ENCODE measurements around the gene TMEM245.

TMEM245 gene

DNA sequence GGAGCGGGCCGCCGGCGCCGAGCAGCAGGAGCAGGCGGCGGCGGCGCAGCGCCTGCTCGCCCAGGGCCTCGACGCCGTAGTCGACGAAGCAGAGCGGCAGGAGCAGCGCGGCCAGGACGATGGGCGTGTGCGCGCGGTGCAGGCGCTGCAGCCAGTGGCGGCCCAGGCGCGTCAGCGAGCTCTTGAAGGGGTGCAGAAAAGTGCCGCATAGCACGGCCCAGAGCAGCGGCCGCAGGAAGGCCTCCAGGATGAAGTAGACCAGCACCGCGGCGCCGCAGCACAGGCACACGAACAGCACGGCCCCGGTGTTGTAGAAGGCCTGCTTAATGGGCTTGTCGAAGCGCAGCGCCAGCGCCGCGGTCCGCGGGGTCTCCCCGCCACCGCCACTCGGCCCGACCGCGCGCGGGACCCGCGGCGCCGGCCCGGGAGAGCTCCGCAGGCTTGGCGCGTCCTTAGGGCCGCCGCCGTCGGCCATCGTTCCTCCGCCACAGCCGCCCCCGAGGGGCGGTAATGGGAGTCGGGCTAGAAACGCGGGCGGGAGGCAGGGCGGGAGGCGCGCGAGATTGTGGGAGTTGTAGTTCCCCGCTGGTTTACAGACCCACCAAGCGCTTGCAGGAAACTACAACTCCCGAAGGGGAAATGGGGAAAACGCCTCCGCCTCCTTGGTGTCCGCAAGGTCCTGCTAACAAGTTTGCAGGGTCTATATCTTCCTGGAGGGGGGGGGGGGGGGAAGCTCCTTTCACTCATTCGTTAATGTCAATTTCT lies at the start of gene TMEM245:
TMEM245 (minus strand) TSS at position 509 of the 765 bp plus-strand sequence; CDS start at position 475, 34 bp downstream.
- peak; percentile 97 to 98 for DNase-seq

DNA sequence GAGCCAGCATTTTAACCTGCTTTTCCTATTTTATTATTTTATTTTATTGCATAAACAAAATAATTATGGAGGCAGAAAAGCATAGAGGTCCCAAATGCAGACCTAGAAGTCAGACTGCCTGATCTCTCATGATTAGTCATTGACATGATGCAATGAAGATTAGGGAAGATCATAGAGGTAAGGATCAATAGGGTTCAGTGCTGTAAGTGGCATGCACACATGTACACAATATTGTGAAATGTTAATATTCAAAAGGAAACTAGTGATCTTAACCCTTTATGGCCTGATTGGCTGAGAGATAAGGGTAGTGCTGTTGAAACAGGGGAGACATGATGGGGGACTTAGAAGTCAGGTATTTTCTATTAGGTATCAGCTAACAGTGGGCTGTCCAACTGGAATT lies 48.4 kb upstream of the TMEM245 start:
- no peak for DNase-seq

DNA sequence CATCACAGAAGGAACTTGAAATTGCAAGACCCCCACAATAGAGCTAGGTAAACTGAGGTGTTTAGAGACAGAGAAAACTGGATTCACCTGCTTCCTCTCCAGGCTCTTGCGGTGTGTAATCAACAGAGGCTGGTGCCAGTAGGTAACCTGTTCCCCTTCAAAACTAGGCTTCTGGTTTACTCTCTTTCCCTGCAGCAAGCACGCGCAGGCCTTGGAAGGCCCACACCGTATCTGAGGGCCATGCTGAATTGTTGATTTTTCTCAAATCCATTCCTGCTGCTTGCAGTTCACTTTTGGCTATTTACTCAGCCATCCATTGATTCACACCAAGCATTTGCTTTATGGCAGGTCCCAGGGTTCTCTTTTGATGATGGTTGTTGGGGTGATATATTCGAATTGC lies 48.0 kb upstream of the TMEM245 start:
- DNase-seq, result no peak

DNA sequence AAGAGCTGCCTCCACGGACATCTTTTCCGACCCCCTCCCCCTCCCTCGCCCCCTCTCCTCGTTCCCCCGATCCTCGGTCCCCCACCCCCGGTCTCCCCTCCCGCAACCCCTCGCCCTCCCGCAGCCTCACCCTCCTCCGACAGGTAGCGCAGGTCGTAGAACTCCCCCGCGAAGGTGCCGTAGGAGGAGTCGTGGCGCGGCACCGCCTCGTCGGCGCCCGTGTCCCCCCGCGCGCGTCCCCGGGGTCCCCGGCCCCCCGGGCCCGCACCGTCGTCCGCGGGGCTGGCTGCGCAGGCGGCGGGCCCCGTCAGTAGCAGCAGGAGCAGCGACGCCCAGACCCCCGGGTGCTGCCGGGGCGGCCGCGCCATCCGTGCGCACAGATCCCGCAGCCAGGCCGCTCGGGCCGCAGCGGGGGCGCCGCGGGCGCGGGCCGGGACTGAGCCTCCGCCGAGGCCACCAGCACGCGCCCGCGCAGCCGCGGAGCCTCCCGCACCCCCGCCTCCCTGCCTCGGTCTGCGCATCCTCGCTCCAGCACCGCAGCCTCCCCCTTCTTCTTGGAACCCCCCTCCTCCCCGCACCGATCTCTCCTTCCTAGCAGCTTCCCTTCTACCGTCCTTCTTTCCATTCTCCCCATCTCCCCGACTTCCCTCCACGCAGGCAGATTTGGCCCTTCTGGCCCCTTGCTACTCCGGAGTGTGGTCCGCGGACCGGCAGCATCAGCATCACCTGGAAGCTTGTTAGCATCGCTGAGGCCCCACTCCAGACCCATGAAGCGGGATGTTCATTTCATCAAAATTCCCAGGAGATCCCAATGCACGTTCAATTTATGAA lies 47.2 kb upstream of the TMEM245 start, which contains the start of gene FRRS1L:
FRRS1L (minus strand) TSS at position 479 of the 831 bp plus-strand sequence; CDS start at position 368, 111 bp downstream.
- no peak for DNase-seq

DNA sequence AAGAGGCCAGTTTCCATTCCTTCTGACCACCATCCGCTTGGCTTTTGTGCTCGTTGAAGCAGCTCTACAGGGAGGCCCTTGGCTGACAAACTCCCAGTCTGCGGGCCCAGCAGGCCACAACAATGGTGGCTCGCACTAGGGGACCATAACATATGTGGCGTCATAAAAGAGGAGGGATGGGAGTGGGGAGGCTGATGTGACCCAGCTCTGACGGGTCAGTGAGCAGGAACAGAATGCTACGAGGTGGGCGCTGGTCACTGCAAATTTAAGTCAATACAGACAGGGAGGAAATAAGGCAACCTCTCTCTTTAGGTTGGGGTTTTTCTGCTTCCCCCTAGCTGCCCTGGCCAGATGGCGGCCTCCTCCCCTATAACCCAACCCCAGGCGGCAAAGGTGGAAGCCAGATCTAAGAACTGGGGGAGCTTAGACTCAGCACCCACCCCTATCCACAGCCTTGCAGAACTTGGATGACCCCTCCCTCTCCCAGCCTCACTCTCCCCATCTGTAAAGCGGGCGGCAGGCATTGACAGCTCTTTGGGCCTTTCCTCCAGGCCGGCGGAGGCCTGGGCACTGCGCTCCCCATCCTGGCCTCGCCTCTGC lies 46.5 kb upstream of the TMEM245 start:
- DNase-seq, result no peak

DNA sequence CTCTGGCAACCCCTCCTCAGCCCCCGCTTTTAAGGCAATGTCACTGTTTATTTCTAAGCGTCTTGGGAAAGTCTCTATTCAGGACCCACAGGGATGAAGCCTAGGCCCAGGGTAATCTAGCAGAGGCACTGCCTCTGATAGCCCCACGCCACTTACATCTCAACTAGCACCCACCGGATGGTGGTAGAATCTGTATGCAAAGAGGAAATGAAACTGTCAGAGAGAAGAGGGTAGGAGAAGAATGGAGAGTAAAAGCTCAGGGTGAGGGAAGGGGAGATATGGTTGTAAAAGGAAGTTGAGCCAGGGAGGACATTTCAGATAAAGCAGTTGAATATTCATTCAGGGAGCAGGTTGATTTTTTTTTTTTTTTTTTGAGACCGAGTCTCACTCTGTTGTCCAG lies 44.3 kb upstream of the TMEM245 start:
- no peak for DNase-seq

DNA sequence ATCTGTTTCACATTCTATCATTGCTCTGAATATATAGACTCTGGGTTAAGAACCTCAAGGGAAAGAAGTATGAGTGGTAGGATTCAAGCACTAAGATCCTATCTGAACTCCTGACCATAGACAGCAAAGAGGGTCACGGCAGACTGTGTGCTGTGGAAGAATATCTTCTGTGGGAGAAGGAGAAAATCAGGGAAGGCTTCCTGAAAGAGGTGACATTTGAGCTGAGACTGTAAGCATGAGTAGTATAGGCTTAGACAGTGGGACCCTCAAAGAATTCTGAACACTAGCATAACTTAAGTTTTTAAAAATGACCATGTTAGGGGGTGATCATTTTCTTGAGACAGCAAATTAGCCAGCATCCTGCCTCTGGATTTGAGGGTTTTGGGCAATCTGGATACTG lies 43.4 kb upstream of the TMEM245 start:
- no peak for DNase-seq

DNA sequence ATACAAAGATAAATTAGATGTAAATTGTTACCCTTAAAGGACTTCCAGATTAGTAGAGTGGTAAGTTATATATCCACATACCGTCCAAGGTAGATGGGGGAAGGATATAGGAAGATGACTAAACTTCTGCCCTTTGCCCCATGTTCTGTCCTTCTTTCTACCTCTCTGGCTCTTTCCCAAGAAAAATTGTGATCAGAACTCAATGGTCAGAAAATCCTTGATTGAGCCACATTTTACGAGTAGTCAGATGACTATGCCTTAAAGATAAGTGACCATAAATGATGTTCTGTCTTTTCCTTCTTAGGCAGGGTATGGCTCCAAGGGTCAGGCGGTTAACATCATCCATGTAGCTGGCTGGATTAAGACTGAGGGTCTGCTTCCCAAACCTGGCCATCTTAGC lies 42.9 kb upstream of the TMEM245 start:
- no peak for DNase-seq

DNA sequence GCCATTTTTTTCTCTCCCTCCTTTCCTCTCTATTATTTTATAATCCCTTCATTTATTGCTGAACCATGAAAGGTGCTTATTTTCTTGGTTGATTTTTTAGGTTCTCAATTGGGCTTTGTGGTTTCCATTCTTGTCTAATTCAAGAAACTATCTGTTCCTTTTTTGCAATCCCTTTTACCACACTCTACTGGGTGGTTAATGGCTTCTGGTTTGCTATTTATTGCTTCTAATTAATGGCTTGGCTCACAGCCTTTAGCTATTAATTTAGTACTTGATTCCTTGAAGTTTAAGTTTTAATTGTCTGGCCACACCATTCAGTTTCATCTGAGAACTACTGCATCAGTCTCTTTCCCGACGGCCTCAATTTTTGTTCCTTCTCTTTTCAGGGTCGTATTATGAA lies 41.7 kb upstream of the TMEM245 start:
- no peak for DNase-seq

DNA sequence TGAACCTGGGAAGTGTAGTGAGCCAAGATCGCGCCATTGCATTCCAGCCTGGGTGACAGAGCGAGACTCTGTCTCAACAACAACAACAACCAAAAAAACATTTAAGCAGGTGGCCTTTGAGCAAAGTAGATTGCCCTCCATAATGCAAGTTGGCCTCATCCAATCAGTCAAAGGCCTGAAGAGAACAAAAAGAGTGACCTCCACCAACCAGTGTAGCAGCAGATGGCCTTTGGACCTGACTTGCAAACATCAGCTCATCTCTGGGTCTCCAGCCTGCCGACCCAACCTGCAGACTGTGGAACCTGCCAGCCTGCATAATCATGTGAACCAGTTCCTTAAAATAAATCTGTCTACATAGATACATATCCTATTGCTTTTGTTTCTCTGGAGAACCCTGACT lies 39.8 kb upstream of the TMEM245 start:
- no peak for DNase-seq

DNA sequence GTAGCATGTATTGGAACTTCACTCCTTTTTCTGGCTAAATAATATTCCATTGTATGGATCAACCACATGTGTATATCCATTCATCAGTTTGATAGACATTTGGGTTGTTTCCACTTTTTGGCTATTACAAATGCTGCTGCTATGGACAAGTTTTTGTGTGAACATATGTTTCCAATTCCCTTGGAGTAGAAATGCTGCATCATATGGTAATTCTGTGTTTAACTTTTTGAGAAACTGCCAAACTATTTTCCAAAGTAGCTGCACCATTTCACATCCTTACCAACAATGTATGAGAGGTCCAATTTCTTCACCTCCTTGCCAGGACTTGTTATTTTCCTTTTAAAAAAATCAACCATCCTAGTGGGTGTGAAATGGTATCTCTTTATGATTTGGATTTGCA lies 38.9 kb upstream of the TMEM245 start:
- DNase-seq, result no peak

DNA sequence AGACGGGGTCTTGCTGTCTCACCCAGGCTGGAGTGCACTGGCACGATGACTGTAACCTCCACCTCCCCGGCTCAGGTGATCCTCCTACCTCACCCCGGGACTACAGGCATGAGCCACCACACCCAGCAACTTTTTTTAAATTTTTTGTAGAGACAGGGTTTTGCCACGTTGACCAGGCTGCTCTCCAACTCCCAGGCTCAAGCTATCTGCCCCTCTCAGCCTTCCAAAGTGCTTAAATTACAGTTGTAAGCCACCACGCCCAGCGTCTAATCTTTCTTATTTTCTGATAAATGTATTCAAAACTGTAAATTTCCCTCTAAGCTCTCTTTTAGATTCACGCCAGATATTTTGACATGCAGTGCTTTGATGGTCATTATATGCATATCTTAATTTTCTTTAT lies 37.0 kb upstream of the TMEM245 start:
- DNase-seq, result no peak

DNA sequence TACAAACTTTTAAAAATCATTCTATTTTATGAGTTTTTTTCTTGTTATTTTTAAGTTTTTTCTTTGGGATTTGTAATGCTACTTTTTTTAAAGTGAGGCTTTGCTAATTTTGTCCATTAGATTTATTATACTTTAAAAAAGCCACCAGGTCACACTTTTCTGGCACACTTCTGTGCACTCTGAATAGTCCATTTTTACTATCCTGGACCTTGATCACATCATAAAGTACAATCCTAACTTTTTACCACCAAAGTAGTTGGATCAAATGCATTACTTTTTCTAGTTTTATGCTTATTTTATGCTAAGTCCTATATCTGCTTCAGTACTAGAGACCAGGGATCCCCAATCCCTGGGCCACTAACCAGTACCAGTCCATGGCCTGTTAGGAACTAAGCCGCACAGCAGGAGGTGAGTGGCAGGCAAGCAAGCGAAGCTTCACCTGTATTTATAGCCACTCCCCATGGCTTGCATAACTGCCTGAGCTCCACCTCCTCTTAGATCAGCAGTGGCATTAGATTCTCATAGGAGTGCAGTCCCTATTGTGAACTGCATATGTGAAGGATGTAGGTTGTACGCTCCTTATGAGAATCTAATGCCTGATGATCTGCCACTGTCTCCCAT lies 31.3 kb upstream of the TMEM245 start:
- no peak for DNase-seq

DNA sequence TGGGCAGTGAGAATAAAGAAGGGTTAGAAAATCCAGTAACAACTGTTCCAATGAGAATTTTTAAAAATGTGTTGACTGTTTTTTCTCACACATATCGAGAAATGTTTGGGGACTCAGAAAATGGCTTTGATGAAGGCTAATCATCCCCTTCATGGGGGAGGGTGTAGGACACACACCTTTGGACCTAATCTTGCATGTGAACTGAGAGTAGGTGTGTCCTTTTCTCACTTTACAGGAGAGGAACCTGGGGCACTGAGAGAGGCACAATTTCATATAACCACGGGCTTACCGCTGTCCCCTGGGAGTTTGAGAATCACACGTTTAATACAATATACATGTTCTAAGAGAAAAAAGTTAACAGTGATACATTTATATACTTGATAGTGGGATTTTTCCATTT lies 30.0 kb upstream of the TMEM245 start:
- no peak for DNase-seq

DNA sequence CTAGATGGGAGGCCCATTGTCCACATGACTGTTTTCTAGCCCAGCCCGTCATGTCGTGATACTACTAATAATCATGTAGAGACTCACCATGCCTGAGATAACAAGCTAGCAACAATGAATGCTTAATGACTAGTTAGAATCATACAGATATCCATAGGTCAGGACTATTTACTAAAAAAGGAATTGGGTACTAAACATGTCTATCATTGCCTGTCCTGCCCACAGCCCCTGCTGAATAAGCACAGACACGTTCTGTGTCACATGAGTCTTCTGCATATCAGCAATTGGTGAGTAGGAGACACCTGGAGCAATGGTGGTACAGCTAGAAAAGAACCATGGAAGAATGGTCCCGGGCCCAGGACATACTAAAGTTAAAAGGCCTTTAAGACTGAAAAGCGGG lies 29.3 kb upstream of the TMEM245 start:
- no peak for DNase-seq

DNA sequence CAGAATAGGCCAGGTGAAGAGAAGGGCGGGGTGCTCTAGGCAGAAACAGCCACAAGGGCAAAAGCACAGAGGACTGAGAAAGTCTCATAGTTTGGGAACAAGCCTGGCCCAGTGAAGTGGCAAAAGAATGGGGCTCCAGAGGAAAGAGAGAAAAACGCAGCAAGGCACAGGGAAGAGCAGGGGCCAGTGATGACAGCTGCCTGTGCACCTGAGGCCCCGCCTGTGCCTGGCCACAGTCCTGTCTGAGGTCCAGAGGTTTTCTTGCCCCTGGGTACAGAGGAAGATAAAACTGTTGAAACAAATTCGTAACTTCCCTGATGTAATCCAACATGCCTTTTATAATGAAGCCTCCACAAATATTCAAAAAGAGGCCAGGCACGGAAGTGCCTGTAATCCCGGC lies 25.3 kb upstream of the TMEM245 start:
- DNase-seq, result no peak

DNA sequence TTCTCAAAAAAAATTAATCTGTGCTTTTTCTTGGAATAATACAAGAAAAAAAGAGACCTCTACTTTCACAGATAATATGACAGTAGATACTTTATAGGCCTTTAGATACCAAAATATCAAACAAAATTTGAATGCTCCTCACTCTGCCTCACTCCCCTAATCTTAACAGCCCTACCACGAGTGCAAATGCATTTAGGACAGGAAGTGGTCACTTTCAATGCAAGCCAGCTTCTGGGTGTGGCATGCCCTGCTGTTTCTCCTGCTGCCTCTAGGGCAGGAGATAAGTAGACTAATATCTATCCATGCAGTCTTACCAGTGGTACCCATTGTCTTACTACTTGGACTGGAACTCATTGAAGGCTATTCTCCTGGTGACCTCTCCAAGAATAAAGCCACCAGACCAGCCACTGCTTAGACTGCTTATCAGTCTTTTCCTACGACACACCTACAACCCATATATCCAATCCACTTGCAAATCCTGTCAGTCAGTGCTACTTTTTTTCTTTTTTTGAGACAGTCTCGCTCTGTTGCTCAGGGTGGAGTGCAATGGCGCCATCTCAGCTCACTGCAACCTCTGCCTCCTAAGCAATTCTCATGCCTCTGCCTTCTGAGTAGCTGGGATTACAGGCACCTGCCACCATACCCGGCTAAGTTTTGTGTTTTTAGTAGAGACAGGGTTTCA lies 24.3 kb upstream of the TMEM245 start:
- peak; percentile 4 to 11 for DNase-seq

DNA sequence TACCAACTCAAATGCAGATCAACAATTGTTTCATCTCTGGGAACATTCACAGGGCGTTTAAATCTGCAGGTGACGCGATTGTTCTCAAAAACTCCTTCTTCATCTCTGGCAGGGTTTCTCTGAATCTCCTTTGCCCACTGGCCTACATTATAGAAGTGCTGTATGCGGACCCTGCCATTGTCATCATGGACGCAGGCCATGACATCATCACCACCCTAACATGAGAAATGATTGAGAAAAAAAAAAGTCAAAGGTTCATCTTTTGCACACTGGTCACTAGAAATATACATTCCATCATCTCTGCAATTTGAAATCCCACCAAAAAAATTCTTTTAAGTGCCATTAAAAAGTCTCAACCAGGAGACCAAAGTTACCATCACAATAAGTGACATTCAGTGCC lies 21.6 kb upstream of the TMEM245 start:
- no peak for DNase-seq

DNA sequence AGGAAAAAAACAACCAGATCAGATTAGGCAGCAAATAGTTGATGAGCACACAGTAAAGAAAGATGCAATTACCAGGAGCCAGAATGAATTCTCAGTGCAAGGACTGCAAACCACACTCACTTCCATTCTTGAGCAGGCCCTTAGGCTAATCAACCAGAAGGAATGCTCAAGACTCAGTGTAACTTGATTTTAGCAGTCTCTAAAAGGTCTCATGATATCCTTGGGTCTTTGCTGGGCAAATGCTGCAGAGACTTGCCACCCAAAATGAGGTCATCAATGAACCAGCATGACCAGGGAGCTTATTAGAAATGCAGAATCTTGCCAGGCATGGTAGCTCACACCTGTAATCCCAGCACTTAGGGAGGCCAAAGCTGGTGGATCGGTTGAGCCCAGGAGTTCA lies 20.1 kb upstream of the TMEM245 start:
- DNase-seq, result no peak

DNA sequence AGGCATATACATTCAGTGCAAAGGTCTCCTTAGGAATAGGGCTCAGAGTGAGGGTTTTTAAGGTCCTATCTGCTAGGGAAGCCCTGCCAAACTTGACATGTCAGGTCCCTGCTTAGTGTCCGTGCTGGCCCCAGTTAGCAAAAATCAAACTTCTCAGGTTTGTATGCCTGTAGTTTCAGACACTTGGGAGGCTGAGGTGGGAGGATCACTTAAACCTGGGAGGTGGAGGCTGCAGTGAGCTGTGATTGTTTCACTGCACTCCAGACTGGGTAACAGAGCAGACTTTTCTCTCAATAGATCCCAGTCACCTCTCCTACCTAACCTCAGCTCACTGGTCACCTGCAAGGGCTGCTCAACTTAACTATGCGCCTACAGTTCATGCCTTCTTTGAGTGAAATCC lies 18.7 kb upstream of the TMEM245 start:
- DNase-seq, result no peak

DNA sequence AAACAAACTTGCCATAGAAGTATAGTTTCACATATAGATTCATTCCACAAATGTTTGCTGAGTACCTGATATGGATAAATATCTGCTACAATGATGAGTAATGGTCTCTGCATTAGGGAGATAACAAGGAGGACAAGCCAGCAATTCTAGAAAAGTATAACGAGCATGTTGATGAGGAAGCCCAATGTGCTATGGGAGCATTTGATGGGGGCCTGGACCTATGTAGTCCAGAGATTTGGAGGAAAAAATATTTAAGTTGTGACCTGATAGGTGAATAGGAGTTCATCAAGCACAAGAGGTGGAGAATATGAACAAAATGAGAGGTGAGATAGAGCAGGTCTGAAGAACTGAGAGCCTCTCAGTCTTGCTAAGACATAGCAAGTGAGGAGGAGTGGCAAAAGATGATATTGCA lies 14.4 kb upstream of the TMEM245 start:
- DNase-seq, result no peak

DNA sequence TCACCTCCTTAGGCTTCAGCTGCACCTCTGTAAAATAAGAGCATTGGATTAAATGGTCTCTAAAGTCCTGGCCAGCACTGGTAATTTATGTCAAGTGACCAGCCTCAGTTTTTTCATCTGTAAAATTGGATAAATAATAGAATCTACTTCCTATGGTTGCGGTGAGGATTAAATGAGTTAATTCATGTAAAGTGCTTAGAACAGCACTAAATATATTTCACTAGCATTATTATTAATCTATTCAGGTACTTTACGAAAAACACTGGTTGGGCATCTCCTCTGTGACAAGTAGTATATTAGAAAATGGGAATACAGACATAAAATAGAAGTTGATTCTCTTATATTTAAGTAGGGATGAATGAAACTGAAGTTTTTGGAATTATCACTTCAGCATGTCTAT lies 13.8 kb upstream of the TMEM245 start:
- DNase-seq, result no peak

DNA sequence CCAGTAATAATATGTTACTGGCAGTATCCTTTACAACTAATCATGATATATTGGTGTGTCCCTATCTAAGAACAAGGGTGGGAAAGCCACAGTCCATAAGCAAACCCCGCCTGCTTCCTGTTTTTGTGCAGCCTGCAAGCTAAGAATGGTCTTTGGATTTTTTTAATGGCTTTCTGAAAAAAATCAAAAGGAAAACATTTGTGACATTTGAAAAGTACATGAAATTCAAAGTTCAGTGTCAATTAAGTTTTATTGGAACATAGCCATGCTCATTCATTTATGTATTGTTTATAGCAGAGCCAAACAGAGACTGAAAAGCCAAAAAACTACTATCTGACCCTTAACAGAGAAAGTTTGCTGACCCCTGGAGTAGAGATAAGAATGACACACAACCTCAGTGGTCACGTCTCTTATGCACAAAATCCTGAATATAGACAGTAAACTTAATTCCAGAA lies 12.8 kb upstream of the TMEM245 start:
- no peak for DNase-seq
